AG04450 (cell line): ENCODE data around the gene OBSCN. TPM values are rescaled to one million over a fixed set of nuclear protein-coding genes. Genes with fewer than 3 reads are reported as not detected.

Source experiments
- CTCF ChIA-PET: fragments of 300-600, 350-600 bp; formaldehyde crosslinking; extraction: SDS; loops from one replicate; lab custom pipeline; 2022; ENCODE audit warnings: antibody characterized with exemption, inconsistent platforms; lab: Charles Lee
- POLR2A ChIA-PET: fragments of 350-600 bp; formaldehyde crosslinking; extraction: SDS; loops from one replicate; lab custom pipeline; 2021; ENCODE audit warnings: antibody characterized with exemption, inconsistent platforms; lab: Yijun Ruan, JAX
- DNase-seq: peaks from one replicate; pipeline ENCODE4 v3.0.0-alpha.2; 2011; ENCODE audit warnings: low read depth, low spot score
- H3K27ac ChIP-seq: one replicate; pipeline ENCODE4 v1.5.1; 2012; ENCODE audit warnings: low read depth, low read length, control low read depth
- H3K27me3 ChIP-seq: one replicate; pipeline ENCODE4 v1.6.0; 2012; ENCODE audit warnings: low read length; ENCODE audit not compliant: control insufficient read depth, insufficient read depth
- H3K4me3 ChIP-seq: 2 replicates; pipeline ENCODE4 v1.5.1; 2011; ENCODE audit warnings: mild to moderate bottlenecking, low read depth, low read length, control low read depth
- H3K9me3 ChIP-seq: 2 replicates; pipeline ENCODE4 v1.5.1; 2012; ENCODE audit warnings: low read length; ENCODE audit not compliant: control insufficient read depth, insufficient read depth
- polyA plus RNA-seq: library from polyadenylated mRNA; depleted of rRNA; stranded (reverse); fragments of >200 nt; gene quantifications from 2 replicates; pipeline ENCODE4 v1.2.3, GENCODE V29; 2011
- TF ChIP-seq, protein P1 (sequence below): IDR thresholded peaks from 2 replicates; pipeline ENCODE4 v1.5.1; 2011; ENCODE audit warnings: low read depth, low read length, control low read depth, inconsistent platforms

The OBSCN gene
- polyA plus RNA-seq, 1 experiment, result 3.9 TPM

DNA sequence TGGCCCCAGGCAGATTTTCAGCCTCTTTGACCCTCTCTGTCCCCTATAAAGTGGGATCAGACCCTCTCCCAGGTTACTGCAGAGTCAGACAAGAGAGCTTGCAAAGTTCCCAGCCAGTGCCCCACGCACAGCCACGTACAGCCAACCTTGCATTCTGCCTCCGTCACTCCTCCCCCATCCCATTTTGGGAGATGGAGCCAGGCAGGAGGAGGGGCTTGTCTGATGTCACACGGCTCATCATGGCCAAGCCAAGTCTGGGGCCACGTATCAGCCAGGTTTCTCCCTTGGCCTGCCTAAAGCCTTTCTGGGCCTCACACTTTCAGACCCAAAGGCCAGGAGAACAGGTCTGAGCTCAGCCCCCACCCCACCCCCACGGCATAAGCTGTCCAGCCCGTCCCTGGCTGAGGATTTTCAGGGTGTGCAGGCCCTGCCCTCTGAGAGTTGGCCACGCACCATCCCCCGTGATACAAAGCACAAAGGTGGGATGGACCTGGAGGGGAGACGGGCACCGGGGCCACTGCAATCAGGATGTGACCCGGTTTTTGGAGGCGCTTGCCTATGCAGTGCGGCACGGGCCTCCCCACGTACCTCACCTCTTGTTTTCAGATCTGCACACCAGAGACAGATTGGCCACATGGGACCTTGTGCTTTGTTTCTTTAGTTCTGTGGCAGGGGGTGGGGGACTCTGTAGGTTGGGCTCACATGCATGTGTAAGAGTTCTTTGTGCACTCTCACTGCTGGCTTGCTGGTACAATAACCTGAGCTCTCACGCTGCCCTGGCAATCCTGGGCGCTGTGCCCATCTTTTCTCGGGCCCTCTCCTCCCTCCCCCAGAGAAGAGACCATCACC, 151.1 kb downstream of the OBSCN start:
- H3K4me3 ChIP-seq, result no peak overlapping the region
- ChIA-PET CTCF (interaction anchor here (0.6 kb wide), 2 partner anchors 87 to 142 kb away, joined by 3 read pairs; no protein-coding TSS in a partner anchor), POLR2A (no interaction called here)
- H3K27me3 ChIP-seq, result no peaks in the 10 kb centered on the region
- H3K27ac ChIP-seq, result no peak overlapping the region
- H3K9me3 ChIP-seq, result no peaks in the 10 kb centered on the region; the same call in 1 of the 2 replicates
- DNase-seq, result no peak
- TF ChIP-seq, protein P1, sequence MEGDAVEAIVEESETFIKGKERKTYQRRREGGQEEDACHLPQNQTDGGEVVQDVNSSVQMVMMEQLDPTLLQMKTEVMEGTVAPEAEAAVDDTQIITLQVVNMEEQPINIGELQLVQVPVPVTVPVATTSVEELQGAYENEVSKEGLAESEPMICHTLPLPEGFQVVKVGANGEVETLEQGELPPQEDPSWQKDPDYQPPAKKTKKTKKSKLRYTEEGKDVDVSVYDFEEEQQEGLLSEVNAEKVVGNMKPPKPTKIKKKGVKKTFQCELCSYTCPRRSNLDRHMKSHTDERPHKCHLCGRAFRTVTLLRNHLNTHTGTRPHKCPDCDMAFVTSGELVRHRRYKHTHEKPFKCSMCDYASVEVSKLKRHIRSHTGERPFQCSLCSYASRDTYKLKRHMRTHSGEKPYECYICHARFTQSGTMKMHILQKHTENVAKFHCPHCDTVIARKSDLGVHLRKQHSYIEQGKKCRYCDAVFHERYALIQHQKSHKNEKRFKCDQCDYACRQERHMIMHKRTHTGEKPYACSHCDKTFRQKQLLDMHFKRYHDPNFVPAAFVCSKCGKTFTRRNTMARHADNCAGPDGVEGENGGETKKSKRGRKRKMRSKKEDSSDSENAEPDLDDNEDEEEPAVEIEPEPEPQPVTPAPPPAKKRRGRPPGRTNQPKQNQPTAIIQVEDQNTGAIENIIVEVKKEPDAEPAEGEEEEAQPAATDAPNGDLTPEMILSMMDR, result no peak

DNA sequence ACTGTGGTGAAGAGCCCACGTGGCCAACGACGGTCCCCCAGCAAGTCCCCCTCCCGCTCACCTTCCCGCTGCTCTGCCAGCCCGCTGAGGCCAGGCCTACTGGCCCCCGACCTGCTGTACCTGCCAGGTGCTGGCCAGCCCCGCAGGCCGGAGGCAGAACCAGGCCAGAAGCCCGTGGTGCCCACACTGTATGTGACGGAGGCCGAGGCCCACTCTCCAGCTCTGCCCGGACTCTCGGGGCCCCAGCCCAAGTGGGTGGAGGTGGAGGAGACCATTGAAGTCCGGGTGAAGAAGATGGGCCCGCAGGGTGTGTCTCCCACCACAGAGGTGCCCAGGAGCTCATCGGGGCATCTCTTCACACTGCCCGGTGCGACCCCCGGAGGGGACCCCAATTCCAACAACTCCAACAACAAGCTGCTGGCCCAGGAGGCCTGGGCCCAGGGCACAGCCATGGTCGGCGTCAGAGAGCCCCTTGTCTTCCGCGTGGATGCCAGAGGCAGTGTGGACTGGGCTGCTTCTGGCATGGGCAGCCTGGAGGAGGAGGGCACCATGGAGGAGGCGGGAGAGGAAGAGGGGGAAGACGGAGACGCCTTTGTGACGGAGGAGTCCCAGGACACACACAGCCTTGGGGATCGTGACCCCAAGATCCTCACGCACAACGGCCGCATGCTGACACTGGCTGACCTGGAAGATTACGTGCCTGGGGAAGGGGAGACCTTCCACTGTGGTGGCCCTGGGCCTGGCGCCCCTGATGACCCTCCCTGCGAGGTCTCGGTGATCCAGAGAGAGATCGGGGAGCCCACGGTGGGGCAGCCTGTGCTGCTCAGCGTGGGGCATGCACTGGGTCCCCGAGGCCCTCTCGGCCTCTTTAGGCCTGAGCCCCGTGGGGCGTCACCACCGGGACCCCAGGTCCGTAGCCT, 152.0 kb downstream of the OBSCN start:
- H3K4me3 ChIP-seq, result no peak overlapping the region
- H3K9me3 ChIP-seq, result no peaks in the 10 kb centered on the region; the same call in 1 of the 2 replicates
- ChIA-PET CTCF (interaction anchor here (0.6 kb wide), 2 partner anchors 86 to 141 kb away, joined by 3 read pairs; no protein-coding TSS in a partner anchor), POLR2A (no interaction called here)
- DNase-seq, result no peak
- no peak overlapping the region for H3K27ac ChIP-seq
- H3K27me3 ChIP-seq, result no peaks in the 10 kb centered on the region
- TF ChIP-seq, protein P1, result no peak

DNA sequence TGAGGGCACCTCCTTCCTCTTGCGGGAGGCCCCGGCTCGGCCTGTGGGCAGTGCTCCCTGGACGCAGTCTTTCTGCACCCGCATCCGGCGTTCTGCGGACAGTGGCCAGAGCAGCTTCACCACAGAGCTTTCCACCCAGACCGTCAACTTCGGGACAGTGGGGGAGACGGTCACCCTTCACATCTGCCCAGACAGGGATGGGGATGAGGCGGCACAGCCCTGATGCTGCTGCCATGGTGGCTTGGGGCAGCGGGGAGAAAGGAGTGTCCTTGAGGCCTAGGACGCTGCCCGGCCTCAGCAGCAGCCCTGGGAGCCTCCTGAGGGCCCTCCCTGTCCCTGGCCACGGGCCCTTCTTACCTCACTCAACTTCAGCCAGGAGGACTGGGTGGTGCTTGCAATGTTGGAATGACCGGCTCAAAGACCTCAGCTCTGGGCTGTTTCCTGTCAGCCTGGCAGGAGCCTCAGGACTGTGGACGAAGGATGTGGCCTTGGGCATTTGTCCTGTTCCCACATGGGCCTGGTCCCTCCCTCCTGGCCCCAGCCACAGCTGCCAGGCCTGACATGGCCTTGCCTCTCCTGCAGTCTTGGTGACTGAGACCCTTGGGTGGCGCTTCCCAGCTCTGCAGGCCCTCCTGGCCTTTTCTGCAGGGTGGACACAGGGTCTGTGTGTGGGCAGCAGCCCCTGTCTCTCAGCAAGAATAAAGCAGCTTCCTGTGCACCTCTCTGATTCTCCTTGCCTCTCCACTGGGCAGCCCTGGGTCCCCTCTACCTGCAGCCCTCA, 152.9 kb downstream of the OBSCN start:
- Histone ChIP-seq H3K27ac (no peak overlapping the region), H3K9me3 (no peaks in the 10 kb centered on the region; the same call in 1 of the 2 replicates), H3K27me3 (no peaks in the 10 kb centered on the region), H3K4me3 (no peak overlapping the region)
- ChIA-PET CTCF (no interaction called here), POLR2A (no interaction called here)
- TF ChIP-seq, protein P1, result no peak
- DNase-seq, result no peak

DNA sequence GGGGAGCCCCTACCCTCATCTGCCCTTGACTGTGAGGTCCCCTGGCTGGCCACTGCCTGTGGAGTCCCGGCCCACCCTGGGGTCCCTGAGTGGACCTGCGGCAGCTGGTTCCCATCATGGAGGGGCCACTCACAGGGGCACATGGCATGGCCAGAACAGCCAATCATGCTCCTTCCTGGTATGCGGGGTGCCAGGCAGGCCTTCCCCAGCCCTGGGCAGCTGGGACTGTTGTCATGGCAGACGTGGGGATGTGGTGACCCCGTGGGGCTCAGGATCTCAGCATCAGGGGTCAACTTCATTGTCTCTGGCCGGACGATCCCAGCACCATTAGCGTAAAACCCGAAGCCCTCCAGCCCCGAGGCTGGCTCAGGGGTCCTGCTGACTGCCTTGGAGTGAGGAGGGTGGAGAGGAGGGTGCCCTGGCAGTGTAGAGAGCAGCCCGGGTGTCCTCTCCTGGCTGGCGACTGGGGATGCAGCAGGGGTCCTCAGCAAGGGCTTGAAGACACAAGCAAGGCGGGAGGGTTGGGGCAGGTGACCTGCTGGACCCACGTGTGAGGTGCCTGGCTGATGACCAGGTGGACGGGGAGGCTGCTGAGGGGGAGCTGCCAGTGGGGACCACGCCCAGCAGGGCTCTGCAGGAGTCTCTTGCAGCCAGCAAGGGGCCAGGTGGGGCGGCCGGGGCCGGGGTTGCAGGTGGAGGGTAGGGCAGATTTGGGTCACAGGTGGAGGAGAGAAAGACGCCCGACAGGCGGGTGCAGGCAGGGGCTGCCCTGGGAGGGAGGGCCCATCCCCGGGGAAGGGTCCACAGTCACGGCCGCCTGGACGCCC, 153.7 kb downstream of the OBSCN start:
- ChIA-PET CTCF (interaction anchor here (0.6 kb wide), 1 partner anchor 45 kb away, joined by 9 read pairs; the partner anchor contains the start of gene TRIM11), POLR2A (no interaction called here)
- DNase-seq, result no peak
- Histone ChIP-seq H3K9me3 (no peaks in the 10 kb centered on the region; the same call in 1 of the 2 replicates), H3K4me3 (no peak overlapping the region), H3K27ac (no peak overlapping the region), H3K27me3 (no peaks in the 10 kb centered on the region)
- TF ChIP-seq, protein P1, result no peak
